ENCODE results near the gene PTPN4.

PTPN4 gene

GRCh38 chr2:119734047-119734446 is 25.7 kb upstream of the PTPN4 start:
- no peak for DNase-seq

GRCh38 chr2:119735565-119735964 is 24.2 kb upstream of the PTPN4 start:
- DNase-seq = no peak

- DNase-seq = no peak
Measured at GRCh38 chr2:119736021-119736420, 23.7 kb upstream of the PTPN4 start.

DNA sequence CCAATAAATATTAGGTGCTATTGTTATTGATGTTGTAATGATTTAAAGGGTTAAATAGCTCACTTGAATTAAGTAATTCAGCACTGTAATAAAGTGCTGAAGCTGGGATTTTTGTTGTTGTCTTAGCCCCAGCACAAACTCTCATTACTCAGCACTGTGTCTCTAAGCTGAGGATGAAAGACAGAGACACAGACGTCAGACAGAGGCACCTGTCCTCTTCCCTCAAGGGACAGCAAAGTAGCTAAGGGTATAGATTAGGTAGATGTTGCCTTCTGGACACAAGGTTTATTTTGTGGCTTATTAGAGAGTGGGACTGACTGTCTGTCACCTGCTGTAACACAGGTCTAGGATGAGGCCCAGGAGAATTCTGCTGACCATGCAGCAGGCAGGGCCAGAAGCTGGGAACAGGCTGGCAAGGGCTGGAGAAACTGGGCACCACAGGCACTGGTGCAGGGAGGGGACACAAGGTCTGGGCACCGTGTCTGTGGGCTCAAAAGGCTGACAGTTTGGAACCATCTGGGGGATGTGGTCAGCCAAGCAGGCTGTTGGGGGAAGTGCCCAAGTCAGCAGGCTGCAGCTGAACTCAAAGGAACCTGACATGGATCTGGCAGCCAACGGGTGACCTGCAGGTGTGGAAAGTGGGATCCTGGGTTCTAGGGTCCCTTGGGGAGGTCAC is 20.0 kb upstream of the PTPN4 start:
- no peak for DNase-seq

DNA sequence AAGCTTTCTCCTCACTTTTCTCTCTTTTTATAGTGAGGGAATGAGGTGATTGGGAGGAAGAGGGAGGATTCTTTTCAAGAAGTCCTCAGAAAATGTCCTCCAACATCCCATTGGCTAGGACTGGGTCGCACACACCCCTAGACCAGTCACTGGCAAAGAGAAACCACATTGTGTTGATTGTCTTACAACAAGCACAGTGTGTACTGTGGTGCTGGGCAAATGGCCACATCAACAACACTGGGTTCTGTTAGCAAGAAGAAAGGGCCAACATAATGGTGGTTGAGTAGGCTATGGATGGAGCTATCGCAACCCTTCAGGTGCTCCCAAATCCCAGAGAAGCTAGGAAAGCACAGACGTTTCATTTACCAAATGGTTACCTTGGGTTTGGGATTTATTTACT is 18.7 kb upstream of the PTPN4 start:
- no peak for DNase-seq

DNA sequence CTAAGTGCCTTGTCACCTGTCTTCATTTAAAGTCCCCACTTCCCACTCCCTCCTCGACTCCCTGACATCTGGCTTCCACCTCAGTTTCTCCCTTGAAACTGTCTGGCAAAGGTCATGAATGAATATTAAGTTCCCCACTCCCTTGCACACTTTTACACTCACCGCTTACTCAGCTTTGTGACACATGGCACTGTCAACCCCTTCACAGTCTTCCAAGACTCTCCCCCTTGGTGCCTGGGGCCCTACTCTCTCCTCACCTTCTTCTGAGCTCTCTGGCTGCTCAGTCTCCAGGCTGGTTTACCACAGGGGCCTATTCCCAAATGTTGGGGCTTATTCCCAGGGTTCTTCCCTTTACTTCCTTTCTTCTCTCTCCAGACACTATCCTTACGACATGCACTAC is 17.9 kb upstream of the PTPN4 start:
- no peak for DNase-seq

DNA sequence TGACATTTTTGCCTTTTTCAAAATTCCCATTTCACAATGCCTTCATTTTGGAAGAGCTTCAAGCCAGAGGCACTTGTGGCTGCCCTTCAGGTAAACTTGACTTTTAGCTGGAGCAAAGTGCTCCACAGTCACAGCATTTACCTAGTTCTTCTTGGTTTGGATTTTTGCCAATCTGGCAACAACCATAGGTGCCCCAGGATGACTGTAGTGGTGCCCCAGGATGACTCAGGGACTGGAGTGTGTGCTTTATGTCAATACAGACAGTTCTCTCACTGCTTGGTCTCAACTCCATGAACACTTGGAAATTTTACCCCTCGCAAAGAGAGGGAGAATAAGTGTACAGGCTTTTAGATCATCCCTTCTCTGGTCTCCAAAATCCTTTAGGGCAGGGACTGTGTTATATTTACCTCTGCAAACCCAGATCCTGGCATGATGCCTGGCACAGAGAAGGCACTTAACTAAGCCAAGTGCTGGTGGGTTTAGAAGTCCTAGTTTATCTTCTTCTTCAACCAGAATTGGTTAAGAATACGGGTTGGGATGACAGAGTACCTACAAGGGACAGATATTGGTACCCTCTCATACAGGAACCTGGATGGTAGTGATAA is 15.3 kb upstream of the PTPN4 start:
- DNase-seq = no peak

DNA sequence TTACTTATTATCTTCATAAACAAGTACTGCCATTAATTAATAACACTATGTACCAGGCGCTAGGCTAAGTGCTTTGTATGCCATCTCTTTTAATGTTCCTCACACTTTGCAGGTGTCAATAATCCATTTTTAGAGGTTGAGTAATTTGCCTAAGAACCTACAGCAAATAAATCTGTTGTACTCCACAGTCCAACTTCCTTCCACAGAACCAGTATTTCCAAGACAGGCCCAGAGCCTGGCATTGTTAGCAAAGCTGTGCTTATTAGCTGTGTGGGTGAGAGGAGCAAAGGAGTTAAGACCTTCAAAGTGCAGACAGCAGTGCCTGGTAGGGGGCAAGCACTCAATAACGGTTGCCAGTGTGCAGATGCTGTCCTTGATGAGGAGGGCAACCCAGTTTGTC is 14.2 kb upstream of the PTPN4 start:
- no peak for DNase-seq

GRCh38 chr2:119746836-119747686 is 12.7 kb upstream of the PTPN4 start:
- no peak for DNase-seq

- DNase-seq = no peak
Measured at GRCh38 chr2:119748135-119748534, 11.6 kb upstream of the PTPN4 start.

GRCh38 chr2:119749477-119750012 is 10.2 kb upstream of the PTPN4 start:
- DNase-seq = no peak

DNA sequence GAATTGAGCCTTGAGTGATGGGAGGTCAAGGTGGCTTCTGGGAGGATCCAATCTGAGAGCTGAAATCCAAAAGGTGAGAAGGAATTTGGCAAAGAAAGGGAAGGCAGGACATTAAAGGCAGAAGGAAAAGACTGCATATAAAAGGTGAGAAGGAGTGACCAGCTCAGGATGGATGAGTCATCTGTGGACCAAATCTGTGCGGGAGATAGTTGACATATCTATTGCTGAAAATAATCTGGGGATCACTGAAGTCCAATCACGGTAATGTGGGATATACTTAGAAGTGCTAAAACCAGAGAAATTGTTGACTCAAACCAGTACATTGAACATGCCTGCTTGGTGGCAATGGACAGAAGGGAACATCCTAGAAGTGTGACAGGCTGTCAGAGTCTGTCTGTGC is 8.0 kb upstream of the PTPN4 start:
- no peak for DNase-seq

GRCh38 chr2:119753041-119753929 is 6.4 kb upstream of the PTPN4 start:
- peak; percentile 49 to 61 for DNase-seq

GRCh38 chr2:119753930-119754321 is 5.8 kb upstream of the PTPN4 start:
- peak; percentile 17 to 80 for DNase-seq

DNA sequence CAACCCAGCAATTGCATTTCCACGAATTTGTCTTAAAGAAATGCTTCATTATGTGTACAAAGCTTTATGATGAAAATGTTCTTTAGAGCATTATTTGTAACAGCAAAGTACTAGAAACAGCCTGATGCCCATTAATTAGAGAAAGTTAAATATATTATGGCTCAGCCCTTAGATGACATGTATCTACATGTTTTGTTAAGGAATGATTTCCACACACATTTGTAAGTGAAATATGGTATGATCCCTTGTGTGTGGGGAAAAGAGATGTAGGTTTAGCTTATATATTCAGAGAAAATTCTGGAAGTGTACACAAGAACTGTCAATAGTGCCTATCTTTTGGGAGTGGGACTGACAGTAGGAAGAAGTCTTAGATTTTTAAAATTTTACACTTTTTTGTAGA is 3.8 kb upstream of the PTPN4 start:
- no peak for DNase-seq

DNA sequence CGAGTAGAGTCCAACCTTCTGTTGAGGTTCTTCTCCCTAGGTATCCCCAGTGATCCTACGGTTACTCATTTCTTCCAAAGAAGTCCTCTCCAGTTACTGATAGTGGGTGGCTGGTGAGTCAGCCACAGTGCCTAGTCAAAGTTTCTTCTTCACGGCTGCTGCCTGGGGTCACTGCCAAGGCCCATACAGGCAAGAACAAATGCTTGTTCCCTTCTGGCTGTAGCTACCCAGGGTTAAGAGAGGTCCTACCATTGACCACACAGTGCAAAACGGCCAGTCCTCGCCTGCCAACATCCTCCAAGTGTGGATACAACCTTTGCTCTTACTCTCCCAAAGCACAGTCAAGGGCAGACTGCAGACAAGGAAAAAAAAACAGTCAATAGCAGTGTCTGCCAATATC is 2.9 kb upstream of the PTPN4 start:
- peak; percentile 55 to 72 for DNase-seq

GRCh38 chr2:119758881-119759450 is 756 bp upstream of the PTPN4 start:
- no peak for DNase-seq

GRCh38 chr2:119760237-119760955 is 674 bp downstream of the PTPN4 start:
- no peak for DNase-seq

DNA sequence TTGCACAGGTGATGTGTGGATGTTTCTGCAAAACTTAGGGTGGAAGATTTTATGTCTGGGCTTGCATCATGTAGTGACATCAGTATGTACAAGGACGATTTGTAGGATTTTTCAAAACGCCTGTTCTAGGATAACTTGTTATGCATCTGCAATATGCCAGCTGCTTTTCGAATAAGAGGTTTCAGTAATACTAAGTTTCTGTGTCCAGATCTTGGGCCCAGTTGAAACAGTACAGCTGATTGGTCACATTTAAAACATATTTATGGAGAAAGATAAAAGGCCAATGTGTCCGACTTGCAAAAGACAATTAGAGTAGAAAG is 1.2 kb downstream of the PTPN4 start:
- no peak for DNase-seq

DNA sequence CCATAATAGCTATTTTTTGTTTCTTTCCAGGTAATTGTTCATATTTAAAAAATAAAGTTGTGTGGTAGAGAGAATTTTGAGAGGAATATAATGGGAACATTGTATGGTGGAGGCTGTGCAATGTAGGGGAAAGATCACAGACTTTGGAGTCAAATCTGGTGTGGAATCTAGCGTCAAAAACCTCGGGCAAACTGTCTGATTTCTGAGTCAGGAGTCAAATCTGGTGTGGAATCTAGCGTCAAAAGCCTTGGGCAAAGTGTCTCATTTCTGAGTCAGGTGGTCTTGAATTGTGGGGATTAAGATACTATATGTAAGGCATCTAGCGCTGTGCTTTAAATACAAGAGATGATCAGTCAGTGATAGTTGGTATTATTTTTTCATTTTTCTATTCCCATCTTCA is 5.1 kb downstream of the PTPN4 start:
- DNase-seq = no peak

DNA sequence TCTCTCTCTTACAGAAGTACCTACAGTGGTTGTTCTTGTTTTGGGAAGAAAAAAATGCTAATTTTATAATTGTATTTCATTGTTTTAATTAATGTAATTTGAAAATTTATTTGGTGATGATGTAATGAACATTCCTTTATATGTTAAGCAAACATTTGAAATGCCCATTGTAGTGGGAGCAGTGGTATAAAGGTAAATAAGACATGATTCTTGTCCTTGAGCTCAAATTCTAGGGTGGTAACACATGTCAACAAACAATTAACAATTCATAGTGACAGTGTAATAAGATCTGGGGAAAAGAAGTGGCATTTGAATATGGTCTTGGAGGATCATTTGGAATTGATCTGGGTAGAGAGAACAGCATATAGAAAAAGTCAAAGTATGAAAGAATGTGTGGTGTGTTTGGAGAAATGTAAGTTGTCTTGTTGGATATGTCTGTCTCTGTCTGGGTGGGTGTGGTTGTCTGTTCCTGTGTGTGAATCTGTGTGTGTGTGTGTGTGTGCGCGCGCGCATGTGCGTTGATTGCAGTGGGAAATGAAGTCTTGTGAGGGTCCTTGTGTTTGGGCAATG is 5.8 kb downstream of the PTPN4 start:
- no peak for DNase-seq
